H1 (cell line): ENCODE results near the gene NR3C2. TPM values are rescaled to one million over a fixed set of nuclear protein-coding genes. Genes with fewer than 3 reads are reported as not detected.

Source experiments
- CTCF ChIA-PET: fragments of 300-600 bp; sonication (Branson Sonifier 250); formaldehyde crosslinking; loops from one replicate; lab custom pipeline; 2021; ENCODE audit not compliant: partially characterized antibody; lab: Charles Lee
- POLR2A ChIA-PET: fragments of 300-600 bp; sonication (Branson Sonifier 250); formaldehyde crosslinking; loops from one replicate; lab custom pipeline; 2021; ENCODE audit warnings: inconsistent platforms; ENCODE audit not compliant: partially characterized antibody; lab: Charles Lee
- DNase-seq, 2 experiments: peaks; one replicate each; pipeline versions ENCODE4 v3.0.0 to v3.0.0-alpha.2; 2010 to 2022; ENCODE audit warnings: low spot score in 2 of 2, low read depth in 1 of 2, mixed read lengths in 1 of 2
- FAIRE-seq: peaks from 2 replicates; lab custom pipeline; 2011; peaks lifted over from hg19 to GRCh38; lab: Jason Lieb, UNC
- H2AFZ ChIP-seq: 2 replicates; pipeline ENCODE4 v1.8.1; 2012; ENCODE audit warnings: low read length, inconsistent platforms
- H2AK5ac ChIP-seq: 2 replicates; pipeline ENCODE4 v1.6.1; 2013; ENCODE audit warnings: low read depth, low read length
- H2BK120ac ChIP-seq: replicated peaks from 2 replicates; pipeline ENCODE3; 2013; ENCODE audit warnings: low read depth, low read length, inconsistent platforms
- H2BK12ac ChIP-seq: 2 replicates; pipeline ENCODE4 v1.6.1; 2013; ENCODE audit warnings: low read depth, low read length
- H2BK15ac ChIP-seq: 2 replicates; pipeline ENCODE4 v1.6.1; 2013; ENCODE audit warnings: low read length
- H2BK20ac ChIP-seq: 2 replicates; pipeline ENCODE4 v1.6.1; 2013; ENCODE audit warnings: low read length
- H2BK5ac ChIP-seq: 2 replicates; pipeline ENCODE4 v1.6.1; 2013; ENCODE audit warnings: low read depth, low read length
- H3K14ac ChIP-seq: 2 replicates; pipeline ENCODE4 v1.6.1; 2013; ENCODE audit warnings: inconsistent platforms; ENCODE audit not compliant: insufficient read length
- H3K18ac ChIP-seq: 2 replicates; pipeline ENCODE4 v1.6.1; 2013; ENCODE audit warnings: low read length; ENCODE audit errors: extremely low read depth
- H3K23ac ChIP-seq: 2 replicates; pipeline ENCODE4 v1.6.1; 2013; ENCODE audit warnings: inconsistent platforms; ENCODE audit not compliant: insufficient read length
- H3K23me2 ChIP-seq: 2 replicates; pipeline ENCODE4 v1.6.1; 2013; ENCODE audit warnings: low read depth, low read length
- H3K27ac ChIP-seq: 2 replicates; pipeline ENCODE4 v1.6.1; 2011; ENCODE audit warnings: low read depth, low read length, inconsistent platforms
- H3K27me3 ChIP-seq, 4 experiments: replicated peaks in 1 of 4; 1 replicate in 1 of 4; 2 replicates in 3 of 4; pipeline versions ENCODE4 v1.6.1 to v1.8.1; 2011 to 2013; ENCODE audit warnings: low read length in 3 of 4, mild to moderate bottlenecking in 3 of 4, inconsistent platforms in 2 of 4, mixed read lengths in 2 of 4, moderate library complexity in 1 of 4; ENCODE audit not compliant: control insufficient read depth in 3 of 4, insufficient read depth in 3 of 4; ENCODE audit errors: extremely low read depth in 1 of 4
- H3K36me3 ChIP-seq, 4 experiments: 2 replicates each; pipeline versions ENCODE4 v1.6.1 to v1.8.1; 2011 to 2013; ENCODE audit warnings: mild to moderate bottlenecking in 4 of 4, low read length in 3 of 4, moderate library complexity in 2 of 4, control low read depth in 1 of 4, inconsistent platforms in 1 of 4; ENCODE audit not compliant: insufficient read depth in 4 of 4, control insufficient read depth in 2 of 4
- H3K4ac ChIP-seq: replicated peaks from 2 replicates; pipeline ENCODE3; 2013; ENCODE audit warnings: low read length, low read depth, mixed read lengths, inconsistent platforms; ENCODE audit not compliant: insufficient read length
- H3K4me1 ChIP-seq, 4 experiments: replicated peaks in 1 of 4; 1 replicate in 1 of 4; 2 replicates in 3 of 4; pipeline versions ENCODE4 v1.6.1 to v1.8.1; 2011 to 2013; ENCODE audit warnings: low read length in 3 of 4, inconsistent platforms in 2 of 4, mixed read lengths in 1 of 4; ENCODE audit not compliant: insufficient read depth in 4 of 4, control insufficient read depth in 3 of 4
- H3K4me2 ChIP-seq, 2 experiments: 2 replicates each; pipeline versions ENCODE4 v1.6.1 to v1.8.1; 2011 to 2013; ENCODE audit warnings: low read depth in 2 of 2, low read length in 2 of 2, control low read depth in 1 of 2, inconsistent platforms in 1 of 2, mild to moderate bottlenecking in 1 of 2; ENCODE audit not compliant: insufficient read depth in 1 of 2
- H3K4me3 ChIP-seq, 4 experiments: fragments of 200-600, 300-600 bp in 1 of 4; sonication (generic), shearing (Covaris generic), sonication (Bioruptor Twin) in 1 of 4; 2 replicates each; pipeline versions ENCODE4 v1.5.1 to v1.8.1; 2011 to 2016; ENCODE audit warnings: low read length in 4 of 4, low read depth in 3 of 4, control low read depth in 2 of 4, inconsistent platforms in 2 of 4, mild to moderate bottlenecking in 2 of 4, mixed read lengths in 1 of 4, moderate library complexity in 1 of 4; ENCODE audit not compliant: insufficient read depth in 2 of 4; ENCODE audit errors: extremely low read depth in 1 of 4
- H3K56ac ChIP-seq: replicated peaks from 2 replicates; pipeline ENCODE3; 2013; ENCODE audit warnings: low read depth, mild to moderate bottlenecking, mixed read lengths, low read length, inconsistent platforms; ENCODE audit not compliant: insufficient read length
- H3K79me1 ChIP-seq: 2 replicates; pipeline ENCODE4 v1.6.1; 2013; ENCODE audit warnings: low read depth, low read length, control low read depth
- H3K79me2 ChIP-seq, 2 experiments: 2 replicates each; pipeline versions ENCODE4 v1.6.1 to v1.8.1; 2012 to 2013; ENCODE audit warnings: low read length in 2 of 2, mild to moderate bottlenecking in 2 of 2, inconsistent platforms in 1 of 2; ENCODE audit not compliant: insufficient read depth in 2 of 2, control insufficient read depth in 1 of 2
- H3K9ac ChIP-seq, 4 experiments: replicated peaks in 1 of 4; 1 replicate in 1 of 4; 2 replicates in 3 of 4; pipeline versions ENCODE4 v1.6.1 to v1.8.1; 2011 to 2013; ENCODE audit warnings: low read depth in 3 of 4, low read length in 3 of 4, control low read depth in 2 of 4, mild to moderate bottlenecking in 2 of 4, moderate library complexity in 2 of 4, inconsistent platforms in 1 of 4; ENCODE audit errors: extremely low read depth in 1 of 4
- H3K9me3 ChIP-seq, 2 experiments: 2 replicates each; pipeline versions ENCODE4 v1.6.1 to v1.8.1; 2012 to 2013; ENCODE audit warnings: mild to moderate bottlenecking in 2 of 2, moderate library complexity in 2 of 2, control low read depth in 1 of 2, inconsistent platforms in 1 of 2, low read depth in 1 of 2, low read length in 1 of 2, mixed read lengths in 1 of 2; ENCODE audit not compliant: insufficient read depth in 2 of 2
- H4K20me1 ChIP-seq, 2 experiments: replicated peaks in 1 of 2; 2 replicates each; pipeline versions ENCODE3 to v1.8.1; 2011 to 2013; ENCODE audit warnings: inconsistent platforms in 2 of 2, low read length in 2 of 2, mild to moderate bottlenecking in 1 of 2; ENCODE audit not compliant: insufficient read depth in 2 of 2, control insufficient read depth in 1 of 2
- H4K5ac ChIP-seq: 2 replicates; pipeline ENCODE4 v1.6.1; 2013; ENCODE audit warnings: low read length, low read depth, mixed read lengths, inconsistent platforms; ENCODE audit not compliant: insufficient read length
- H4K8ac ChIP-seq: 2 replicates; pipeline ENCODE4 v1.8.0; 2013; ENCODE audit warnings: mild to moderate bottlenecking, moderate library complexity, low read length, inconsistent platforms; ENCODE audit not compliant: insufficient read depth; ENCODE audit errors: extremely low read depth
- H4K91ac ChIP-seq: replicated peaks from 2 replicates; pipeline ENCODE3; 2013; ENCODE audit warnings: low read length, mixed read lengths, inconsistent platforms; ENCODE audit not compliant: insufficient read length
- BACH1 ChIP-seq: IDR thresholded peaks from 2 replicates; pipeline ENCODE4 v1.6.1; 2012; ENCODE audit warnings: low read length, improper control_type of control experiment
- BCL11A ChIP-seq, 2 experiments: IDR thresholded peaks; one replicate each; pipeline ENCODE4 v1.6.1; 2011; ENCODE audit warnings: low read depth in 2 of 2, low read length in 2 of 2, mild to moderate bottlenecking in 2 of 2
- EP300 ChIP-seq, 2 experiments: IDR thresholded peaks; 1 replicate in 1 of 2; 2 replicates in 1 of 2; pipeline ENCODE4 v1.6.1; 2011 to 2012; ENCODE audit warnings: low read depth in 2 of 2, low read length in 2 of 2, mild to moderate bottlenecking in 2 of 2, borderline replicate concordance in 1 of 2, inconsistent platforms in 1 of 2, moderate library complexity in 1 of 2
- GABPA ChIP-seq: IDR thresholded peaks from 2 replicates; pipeline ENCODE4 v1.6.1; 2011; ENCODE audit warnings: mild to moderate bottlenecking, low read length, moderate library complexity, borderline replicate concordance; ENCODE audit not compliant: insufficient read depth
- HDAC2 ChIP-seq, 2 experiments: fragments of 300-600 bp in 1 of 2; sonication (generic) in 1 of 2; IDR thresholded peaks; 2 replicates each; pipeline ENCODE4 v1.6.1; 2011 to 2012; ENCODE audit warnings: low read depth in 2 of 2, low read length in 2 of 2, mild to moderate bottlenecking in 2 of 2, moderate library complexity in 2 of 2, borderline replicate concordance in 1 of 2, inconsistent platforms in 1 of 2
- KDM5A ChIP-seq: fragments of 200-600 bp; IDR thresholded peaks from 2 replicates; pipeline ENCODE4 v1.7.1; 2012; ENCODE audit warnings: mild to moderate bottlenecking, low read length, inconsistent platforms, mixed read lengths
- POLR2A ChIP-seq, 2 experiments: IDR thresholded peaks; 1 replicate in 1 of 2; 2 replicates in 1 of 2; pipeline ENCODE4 v1.6.1; 2011; ENCODE audit warnings: low read depth in 2 of 2, low read length in 2 of 2, mild to moderate bottlenecking in 2 of 2; ENCODE audit errors: control extremely low read depth in 1 of 2
- RAD21 ChIP-seq, 2 experiments: IDR thresholded peaks in 1 of 2; conservative IDR thresholded peaks in 1 of 2; 2 replicates each; pipeline ENCODE4 v1.6.1; 2011; ENCODE audit warnings: low read depth in 2 of 2, low read length in 2 of 2, improper control_type of control experiment in 1 of 2, inconsistent platforms in 1 of 2, mild to moderate bottlenecking in 1 of 2, moderate library complexity in 1 of 2
- SAP30 ChIP-seq: fragments of 300-600 bp; sonication (generic); IDR thresholded peaks from 2 replicates; pipeline ENCODE4 v1.7.1; 2012; ENCODE audit warnings: low read length, moderate library complexity, mild to moderate bottlenecking, inconsistent platforms; ENCODE audit not compliant: insufficient read depth, insufficient replicate concordance
- SIRT6 ChIP-seq: IDR thresholded peaks from one replicate; pipeline ENCODE4 v1.7.1; 2012; ENCODE audit warnings: low read length, inconsistent platforms
- TAF7 ChIP-seq: optimal IDR thresholded peaks from 2 replicates; pipeline ENCODE3; 2011; ENCODE audit warnings: low read depth, mild to moderate bottlenecking, inconsistent platforms, low read length, moderate library complexity, borderline replicate concordance
- TBP ChIP-seq: IDR thresholded peaks from 2 replicates; pipeline ENCODE4 v1.6.1; 2011; ENCODE audit warnings: low read depth, low read length, improper control_type of control experiment
- TCF12 ChIP-seq: IDR thresholded peaks from 2 replicates; pipeline ENCODE4 v1.6.1; 2011; ENCODE audit warnings: low read depth, mild to moderate bottlenecking, low read length
- ZNF274 ChIP-seq: IDR thresholded peaks from 2 replicates; pipeline ENCODE4 v1.7.0; 2012; ENCODE audit warnings: low read length, borderline replicate concordance; ENCODE audit errors: extremely low read depth
- WGBS, 2 experiments: shearing (Covaris generic) in 1 of 2; methylation state at CpG; one replicate each; pipeline versions ENCODE4 v1.1.6 to v1.1.7; 2013 to 2015; ENCODE audit warnings: low lambda C conversion rate in 2 of 2, mixed read lengths in 2 of 2, inconsistent platforms in 1 of 2, low coverage in 1 of 2, missing lambda C conversion rate in 1 of 2; ENCODE audit not compliant: insufficient replicate concordance in 2 of 2, insufficient coverage in 1 of 2, insufficient read length in 1 of 2; ENCODE audit errors: extremely low coverage in 1 of 2, missing lambda C conversion rate in 1 of 2; 5-methylcytosine and 5-hydroxymethylcytosine counted together
- polyA plus RNA-seq, 7 experiments: library from polyadenylated mRNA; depleted of rRNA in 3 of 7; stranded (reverse) in 5 of 7; unstranded in 2 of 7; fragments of >200 nt in 5 of 7; fragments of 200-250 nt in 2 of 7; gene quantifications; 1 replicate in 5 of 7; 2 replicates in 1 of 7; 4 replicates in 1 of 7; pipeline versions ENCODE4 v1.2.1 to v1.2.3, GENCODE V29; 2011 to 2013; ENCODE audit warnings: missing spikeins in 2 of 7, mixed read lengths in 2 of 7
- total RNA-seq: library from RNA; stranded (reverse); fragmentation: NEBNext Ultra II Directional; extraction: Animal tissue kit (Norgen Biotek cat#: 25700); gene quantifications from 2 replicates; pipeline ENCODE4 v1.2.1, GENCODE V29; 2021

NR3C2 gene
- total and polyA plus RNA-seq, 2 of the 8 experiments (the other 6 are each of a cell fraction or from before 2014, with no cell fraction given): 0.80 to 3.9 TPM

GRCh38 chr4:148081745-148082144 lies 360.5 kb downstream of the NR3C2 start:
- 81% methylated on average over 2 of the region's 3 CpGs; no CpG with 5 or more reads in 1 of the 2 experiments for WGBS, 2 experiments
- no peak overlapping the region for H4K8ac ChIP-seq
- CTCF ChIA-PET: interaction anchor here (0.5 to 1.5 kb wide), 3 partner anchors 10 to 479 kb away, joined by 3 to 9 read pairs (median 4); no protein-coding TSS in a partner anchor
- no peak for TF ChIP-seq GABPA
- no peak for TF ChIP-seq TBP
- TF ChIP-seq TCF12: no peak
- no peak for TF ChIP-seq BCL11A (IDR thresholded peaks at IDR 0.05; ENCODE audit: low read depth in 2 of 2, low read length in 2 of 2)
- no peak for TF ChIP-seq SAP30
- TF ChIP-seq BACH1: no peak
- TF ChIP-seq TAF7: no peak
- TF ChIP-seq KDM5A: no peak
- no peak for TF ChIP-seq SIRT6
- no peak for TF ChIP-seq RAD21 (IDR thresholded peaks at IDR 0.05 in 1 of 2, conservative IDR thresholded peaks at IDR 0.05 in 1 of 2; ENCODE audit: low read depth in 2 of 2, low read length in 2 of 2)
- TF ChIP-seq EP300 (IDR thresholded peaks at IDR 0.05; ENCODE audit: borderline replicate concordance in 1 of 2, low read depth in 2 of 2, low read length in 2 of 2): no peak
- TF ChIP-seq HDAC2 (IDR thresholded peaks at IDR 0.05; ENCODE audit: borderline replicate concordance in 1 of 2, low read depth in 2 of 2, low read length in 2 of 2): no peak
- TF ChIP-seq ZNF274: no peak
- TF ChIP-seq POLR2A (IDR thresholded peaks at IDR 0.05; ENCODE audit: control extremely low read depth in 1 of 2, low read depth in 2 of 2, low read length in 2 of 2): no peak

More at GRCh38 chr4:148081745-148082144, 360.5 kb downstream of the NR3C2 start:
- Histone ChIP-seq H3K23ac (no peak overlapping the region), H3K4ac (no peak overlapping the region), H3K18ac (no peak overlapping the region), H3K36me3 (no peaks in the 10 kb centered on the region), H4K91ac (no peak overlapping the region), H3K4me3 (no peak overlapping the region), H3K56ac (no peak overlapping the region), H3K79me1 (no peaks in the 10 kb centered on the region), H2BK5ac (no peak overlapping the region), H4K5ac (no peak overlapping the region), H2AK5ac (no peak overlapping the region), H2AFZ (no peak overlapping the region), H3K9ac (no peak overlapping the region), H3K27ac (no peak overlapping the region), H4K20me1 (no peaks in the 10 kb centered on the region), H3K9me3 (no peaks in the 10 kb centered on the region), H3K4me2 (no peak overlapping the region), H3K14ac (no peak overlapping the region), H3K79me2 (no peaks in the 10 kb centered on the region), H2BK120ac (no peak overlapping the region), H3K23me2 (no peaks in the 10 kb centered on the region), H2BK15ac (no peak overlapping the region), H2BK12ac (no peak overlapping the region), H3K27me3 (no peaks in the 10 kb centered on the region), H3K4me1 (no peaks in the 10 kb centered on the region), H2BK20ac (no peak overlapping the region)
- FAIRE-seq: no peak
- DNase-seq: no peak
- POLR2A ChIA-PET: interaction anchor here (1.2 kb wide), 1 partner anchor 24 kb away, joined by 3 read pairs; no protein-coding TSS in a partner anchor
